Retina (tissue), 1 donor: ENCODE data around the gene FILIP1L.

Experiments used
- DNase-seq: peaks from one replicate; pipeline ENCODE4 v3.0.0-alpha.2; 2016

The FILIP1L gene

GRCh38 chr3:99881121-99881524 lies 233.2 kb downstream of the FILIP1L start:
- DNase-seq, result no peak

GRCh38 chr3:99879275-99879674 lies 235.0 kb downstream of the FILIP1L start:
- no peak for DNase-seq

- no peak for DNase-seq
Measured at GRCh38 chr3:99878005-99878404, 236.3 kb downstream of the FILIP1L start.

- no peak for DNase-seq
Measured at GRCh38 chr3:99877031-99877579, 237.2 kb downstream of the FILIP1L start.

- peak; percentile 93 for DNase-seq
Measured at GRCh38 chr3:99875929-99876841, 238.1 kb downstream of the FILIP1L start.

- DNase-seq, result no peak
Measured at GRCh38 chr3:99875581-99875928, 238.7 kb downstream of the FILIP1L start.

GRCh38 chr3:99874237-99875002 lies 239.9 kb downstream of the FILIP1L start:
- no peak for DNase-seq

- DNase-seq, result no peak
Measured at GRCh38 chr3:99873269-99874102, 240.8 kb downstream of the FILIP1L start.

- no peak for DNase-seq
Measured at GRCh38 chr3:99872923-99873254, 241.4 kb downstream of the FILIP1L start.

GRCh38 chr3:99871231-99872045 lies 242.9 kb downstream of the FILIP1L start:
- no peak for DNase-seq

- no peak for DNase-seq
Measured at GRCh38 chr3:99870712-99871111, 243.6 kb downstream of the FILIP1L start.

GRCh38 chr3:99869621-99870020 lies 244.7 kb downstream of the FILIP1L start:
- no peak for DNase-seq

- no peak for DNase-seq
Measured at GRCh38 chr3:99868311-99868646, 246.0 kb downstream of the FILIP1L start.

- DNase-seq, result no peak
Measured at GRCh38 chr3:99867594-99868310, 246.5 kb downstream of the FILIP1L start.

- DNase-seq, result no peak
Measured at GRCh38 chr3:99866261-99866761, 248.0 kb downstream of the FILIP1L start.

GRCh38 chr3:99865321-99865720 lies 249.0 kb downstream of the FILIP1L start:
- DNase-seq, result no peak

GRCh38 chr3:99864289-99864688 lies 250.0 kb downstream of the FILIP1L start:
- DNase-seq, result no peak

GRCh38 chr3:99863588-99863987 lies 250.7 kb downstream of the FILIP1L start:
- DNase-seq, result no peak

- no peak for DNase-seq
Measured at GRCh38 chr3:99863002-99863401, 251.3 kb downstream of the FILIP1L start.

- no peak for DNase-seq
Measured at GRCh38 chr3:99862208-99862607, 252.1 kb downstream of the FILIP1L start.

GRCh38 chr3:99861216-99861615 lies 253.1 kb downstream of the FILIP1L start:
- DNase-seq, result no peak
